A549 (cell line): ENCODE measurements around the gene ZNF398. TPM values are rescaled to one million over a fixed set of nuclear protein-coding genes. Genes with fewer than 3 reads are reported as not detected.

ENCODE experiments used
- ATAC-seq, 2 experiments: fragments of 200-7000 bp in 1 of 2; fragments of >200 bp in 1 of 2; cut with Nextera tagmentation in 1 of 2; cut with Tn5 transposase in 1 of 2; 3 replicates each; pipeline versions ENCODE4 v1.8.0 to v1.9.1; 2018 to 2020; ENCODE audit warnings: mild to moderate bottlenecking in 1 of 2, moderate library complexity in 1 of 2
- CTCF ChIA-PET: fragments of 300-600 bp; sonication (Branson Sonifier 250); formaldehyde crosslinking; extraction: SDS; loops from one replicate; lab custom pipeline; 2021; ENCODE audit warnings: antibody characterized with exemption, inconsistent platforms; lab: Yijun Ruan, JAX
- POLR2A ChIA-PET: fragments of 350-600 bp; formaldehyde crosslinking; extraction: SDS; loops from one replicate; lab custom pipeline; 2021; ENCODE audit warnings: antibody characterized with exemption, inconsistent platforms; lab: Yijun Ruan, JAX
- DNase-seq, 2 experiments: peaks; one replicate each; pipeline versions ENCODE4 v3.0.0 to v3.0.0-alpha.2; 2011 to 2016; ENCODE audit warnings: low read depth in 1 of 2, low spot score in 1 of 2
- FAIRE-seq: peaks from 2 replicates; lab custom pipeline; 2011; peaks lifted over from hg19 to GRCh38; lab: Jason Lieb, UNC
- H3K27ac ChIP-seq, 2 experiments: fragments of >200 bp; sonication (Bioruptor Twin); formaldehyde crosslinking; 3 replicates each; pipeline ENCODE4 v1.5.1; 2016 to 2017
- H3K4me1 ChIP-seq: fragments of >200 bp; sonication (Bioruptor Twin); formaldehyde crosslinking; 3 replicates; pipeline ENCODE4 v1.6.1; 2016
- H3K4me2 ChIP-seq: fragments of >200 bp; sonication (Bioruptor Twin); formaldehyde crosslinking; 3 replicates; pipeline ENCODE4 v1.6.1; 2016
- H3K4me3 ChIP-seq: fragments of >200 bp; sonication (Bioruptor Twin); formaldehyde crosslinking; 3 replicates; pipeline ENCODE4 v1.5.1; 2016
- H3K9me3 ChIP-seq: fragments of >200 bp; sonication (Bioruptor Twin); formaldehyde crosslinking; 3 replicates; pipeline ENCODE4 v1.6.1; 2016
- CBX2 ChIP-seq: fragments of 200-600 bp; sonication (generic); IDR thresholded peaks from 2 replicates; pipeline ENCODE4 v1.6.1; 2016; ENCODE audit warnings: low read depth, mild to moderate bottlenecking, borderline replicate concordance
- CHD2 ChIP-seq: fragments of 150-350 bp; IDR thresholded peaks from 2 replicates; pipeline ENCODE4 v1.6.1; 2014; ENCODE audit warnings: low read length; ENCODE audit not compliant: partially characterized antibody
- ELK1 ChIP-seq: fragments of 150-350 bp; IDR thresholded peaks from 2 replicates; pipeline ENCODE4 v1.6.1; 2014; ENCODE audit warnings: low read depth, mild to moderate bottlenecking, low read length
- EP300 ChIP-seq, 2 experiments: fragments of >200 bp; sonication (Bioruptor Twin); formaldehyde crosslinking; IDR thresholded peaks; 2 replicates in 1 of 2; 3 replicates in 1 of 2; pipeline ENCODE4 v1.6.1; 2016 to 2017
- FOSL2 ChIP-seq, 2 experiments: fragments of 450-650 bp in 1 of 2; fragments of >200 bp in 1 of 2; sonication (Bioruptor Twin) in 1 of 2; formaldehyde crosslinking; IDR thresholded peaks; 2 replicates each; pipeline versions ENCODE4 v1.5.0 to v1.6.1; 2016 to 2020; ENCODE audit warnings: mild to moderate bottlenecking in 1 of 2, moderate library complexity in 1 of 2
- HDAC2 ChIP-seq: fragments of 200-600 bp; sonication (generic); IDR thresholded peaks from 2 replicates; pipeline ENCODE4 v1.6.1; 2016
- HMGXB4 ChIP-seq: fragments of 250-450 bp; sonication (Bioruptor Pico); IDR thresholded peaks from 2 replicates; pipeline ENCODE4 v1.5.0; 2021; ENCODE audit warnings: mild to moderate bottlenecking, moderate library complexity, borderline replicate concordance
- HOXA7 ChIP-seq: fragments of 250-450 bp; sonication (Bioruptor Pico); IDR thresholded peaks from 2 replicates; pipeline ENCODE4 v1.5.0; 2020; ENCODE audit warnings: mild to moderate bottlenecking, moderate library complexity
- HOXB5 ChIP-seq: fragments of 250-450 bp; sonication (Bioruptor Pico); IDR thresholded peaks from 2 replicates; pipeline ENCODE4 v1.5.0; 2020; ENCODE audit warnings: mild to moderate bottlenecking, moderate library complexity
- MAFK ChIP-seq: fragments of 450-650 bp; IDR thresholded peaks from 2 replicates; pipeline ENCODE4 v1.6.1; 2014; ENCODE audit not compliant: partially characterized antibody
- MAZ ChIP-seq: fragments of 150-350 bp; IDR thresholded peaks from 2 replicates; pipeline ENCODE4 v1.6.1; 2014; ENCODE audit warnings: antibody characterized with exemption, low read depth, low read length, borderline replicate concordance
- NPAS2 ChIP-seq: fragments of 250-450 bp; sonication (Bioruptor Pico); IDR thresholded peaks from 2 replicates; pipeline ENCODE4 v1.8.0; 2022; ENCODE audit warnings: mild to moderate bottlenecking, moderate library complexity, borderline replicate concordance
- NR3C1 ChIP-seq: fragments of >200 bp; sonication (Bioruptor Twin); formaldehyde crosslinking; IDR thresholded peaks from 3 replicates; pipeline ENCODE4 v1.6.1; 2017
- RCOR1 ChIP-seq: fragments of 150-350 bp; IDR thresholded peaks from 2 replicates; pipeline ENCODE4 v1.6.1; 2014; ENCODE audit warnings: antibody characterized with exemption, low read length, low read depth
- SREBF2 ChIP-seq: fragments of 450-650 bp; IDR thresholded peaks from 2 replicates; pipeline ENCODE4 v1.6.1; 2014; ENCODE audit warnings: mild to moderate bottlenecking, moderate library complexity
- ZC3H11A ChIP-seq: fragments of 450-650 bp; IDR thresholded peaks from 2 replicates; pipeline ENCODE4 v1.6.1; 2014; ENCODE audit warnings: antibody characterized with exemption, mild to moderate bottlenecking
- ZFP36 ChIP-seq: fragments of 450-650 bp; IDR thresholded peaks from 2 replicates; pipeline ENCODE4 v1.6.1; 2014; ENCODE audit warnings: borderline replicate concordance; ENCODE audit not compliant: partially characterized antibody
- ZNF302 ChIP-seq: fragments of 250-450 bp; sonication (Bioruptor Pico); IDR thresholded peaks from 2 replicates; pipeline ENCODE4 v1.9.0; 2021; ENCODE audit warnings: inconsistent platforms, mild to moderate bottlenecking, moderate library complexity
- WGBS: methylation state at CpG from one replicate; pipeline ENCODE4 v1.1.6; 2017; ENCODE audit errors: missing lambda C conversion rate; 5-methylcytosine and 5-hydroxymethylcytosine counted together
- polyA plus RNA-seq, 4 experiments: library from polyadenylated mRNA; depleted of rRNA in 3 of 4; stranded (reverse); fragments of >200 nt; fragmentation: RNase III in 1 of 4; extraction: RNeasy Plus Mini Kit Qiagen cat#74134 plus additional on column Dnase treatment in 1 of 4; gene quantifications; 2 replicates in 3 of 4; 3 replicates in 1 of 4; pipeline ENCODE4 v1.2.3, GENCODE V29; 2011 to 2017
- TF ChIP-seq, protein P1 (sequence below): IDR thresholded peaks from 2 replicates; pipeline ENCODE4 v1.6.1; 2012

ZNF398 gene
- polyA plus RNA-seq, 2 of the 4 experiments (the other 2 are of a cell fraction), result 6.6 to 8.1 TPM

DNA sequence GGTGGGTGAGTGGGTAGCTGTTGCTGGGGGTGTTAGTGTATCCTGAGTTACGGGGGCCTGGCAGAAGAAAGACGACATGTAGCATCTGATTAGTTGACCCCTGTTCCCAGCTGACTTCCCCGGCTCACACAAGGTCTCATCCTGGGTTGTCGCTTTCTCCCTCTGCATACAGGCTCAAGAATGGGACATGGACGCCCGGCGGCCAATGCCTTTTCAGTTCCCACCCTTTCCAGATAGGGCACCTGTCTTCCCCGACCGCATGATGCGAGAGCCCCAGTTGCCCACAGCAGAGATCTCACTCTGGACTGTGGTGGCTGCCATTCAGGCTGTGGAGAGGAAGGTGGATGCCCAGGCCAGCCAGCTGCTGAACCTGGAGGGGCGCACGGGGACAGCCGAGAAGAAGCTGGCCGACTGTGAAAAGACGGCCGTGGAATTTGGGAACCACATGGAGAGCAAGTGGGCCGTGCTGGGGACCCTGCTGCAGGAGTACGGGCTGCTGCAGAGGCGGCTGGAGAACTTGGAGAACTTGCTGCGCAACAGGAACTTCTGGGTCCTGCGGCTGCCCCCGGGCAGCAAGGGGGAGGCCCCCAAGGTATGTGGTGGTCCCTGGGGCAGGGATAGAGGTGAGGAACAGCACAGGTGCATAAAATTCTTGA, 51.0 kb downstream of the ZNF398 start:
- H3K27ac ChIP-seq, result no peak overlapping the region
- ChIA-PET CTCF (interaction anchor here (0.6 to 4.0 kb wide), 8 partner anchors 9 to 79 kb away, joined by 3 to 21 read pairs (median 6); partner anchors contain the start of genes ZNF398, ZNF425 and ZNF783), POLR2A (no interaction called here)
- no peak overlapping the region for H3K4me2 ChIP-seq
- ATAC-seq (no peak), FAIRE-seq (no peak), DNase-seq (no peak)
- no peaks in the 10 kb centered on the region for H3K9me3 ChIP-seq
- 86% methylated on average over 22 of the region's 22 CpGs for WGBS
- peaks cover 14% of the 10 kb centered on the region; the same call in 1 of the 3 replicates for H3K4me1 ChIP-seq
- no peak overlapping the region for H3K4me3 ChIP-seq
- TF ChIP-seq MAFK (no peak), EP300 (IDR thresholded peaks at IDR 0.05) (no peak), HDAC2 (no peak), ZNF302 (no peak), ZFP36 (no peak), SREBF2 (no peak), CHD2 (no peak), NR3C1 (no peak), HOXA7 (CRISPR knock-in tag) (no peak), ELK1 (no peak), FOSL2 (IDR thresholded peaks at IDR 0.05) (no peak), FOSL2 (CRISPR knock-in tag; IDR thresholded peaks at IDR 0.05) (no peak)
- TF ChIP-seq, protein P1, sequence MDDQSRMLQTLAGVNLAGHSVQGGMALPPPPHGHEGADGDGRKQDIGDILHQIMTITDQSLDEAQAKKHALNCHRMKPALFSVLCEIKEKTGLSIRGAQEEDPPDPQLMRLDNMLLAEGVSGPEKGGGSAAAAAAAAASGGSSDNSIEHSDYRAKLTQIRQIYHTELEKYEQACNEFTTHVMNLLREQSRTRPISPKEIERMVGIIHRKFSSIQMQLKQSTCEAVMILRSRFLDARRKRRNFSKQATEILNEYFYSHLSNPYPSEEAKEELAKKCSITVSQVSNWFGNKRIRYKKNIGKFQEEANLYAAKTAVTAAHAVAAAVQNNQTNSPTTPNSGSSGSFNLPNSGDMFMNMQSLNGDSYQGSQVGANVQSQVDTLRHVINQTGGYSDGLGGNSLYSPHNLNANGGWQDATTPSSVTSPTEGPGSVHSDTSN, result no peak

GRCh38 chr7:149199234-149199995, 52.2 kb downstream of the ZNF398 start:
- DNase-seq (no peak), ATAC-seq (no peak), FAIRE-seq (no peak)
- ChIA-PET CTCF (interaction anchor here (2.3 to 3.4 kb wide), 2 partner anchors 11 to 52 kb away, joined by 9 to 12 read pairs; partner anchors contain the start of gene ZNF398), POLR2A (no interaction called here)
- Histone ChIP-seq H3K4me2 (no peak overlapping the region), H3K9me3 (no peaks in the 10 kb centered on the region), H3K4me3 (no peak overlapping the region), H3K27ac (no peak overlapping the region), H3K4me1 (peaks cover 14% of the 10 kb centered on the region; the same call in 1 of the 3 replicates)
- 97% methylated on average over 6 of the region's 6 CpGs for WGBS
- TF ChIP-seq NPAS2 (CRISPR knock-in tag) (no peak), HOXB5 (no peak), ZC3H11A (no peak), MAZ (no peak), CBX2 (no peak), CHD2 (no peak), RCOR1 (no peak), HMGXB4 (CRISPR knock-in tag) (no peak)
